SK-N-SH (cell line): ENCODE measurements around the gene LIX1. TPM values are rescaled to one million over a fixed set of nuclear protein-coding genes. Genes with fewer than 3 reads are reported as not detected.

Source experiments
- CTCF ChIA-PET: fragments of 300-600, 350-600 bp; formaldehyde crosslinking; extraction: SDS; loops from one replicate; lab custom pipeline; 2021; lab: Yijun Ruan, JAX
- POLR2A ChIA-PET: fragments of 350-600 bp; sonication (Branson Sonifier 250); formaldehyde crosslinking; extraction: SDS; loops from one replicate; lab custom pipeline; 2020; ENCODE audit warnings: antibody characterized with exemption, inconsistent platforms; lab: Yijun Ruan, JAX
- DNase-seq: peaks from one replicate; pipeline ENCODE4 v3.0.0; 2012
- H2AFZ ChIP-seq: fragments of 200-600 bp; sonication (generic); 2 replicates; pipeline ENCODE4 v1.8.1; 2016; ENCODE audit warnings: antibody characterized with exemption, mild to moderate bottlenecking, low read depth
- H3F3A ChIP-seq: fragments of 200-600 bp; sonication (generic); replicated peaks from 2 replicates; pipeline ENCODE3; 2016; ENCODE audit warnings: antibody characterized with exemption, mild to moderate bottlenecking; ENCODE audit not compliant: insufficient read depth
- H3K27ac ChIP-seq, 2 experiments: fragments of 200-500 bp in 1 of 2; fragments of 200-600 bp in 1 of 2; sonication (Bioruptor generic) in 1 of 2; sonication (generic), shearing (Covaris generic) in 1 of 2; 2 replicates each; pipeline versions ENCODE4 v1.5.1 to v1.6.1; 2014 to 2016; ENCODE audit warnings: low read depth in 2 of 2, inconsistent platforms in 1 of 2, low read length in 1 of 2, mild to moderate bottlenecking in 1 of 2, mixed read lengths in 1 of 2
- H3K27me3 ChIP-seq: fragments of 200-600 bp; sonication (generic), shearing (Covaris generic); 2 replicates; pipeline ENCODE4 v1.6.1; 2016; ENCODE audit warnings: mixed run types; ENCODE audit not compliant: insufficient read depth
- H3K36me3 ChIP-seq, 2 experiments: fragments of 200-500 bp in 1 of 2; fragments of 200-600 bp in 1 of 2; sonication (Bioruptor generic) in 1 of 2; sonication (generic) in 1 of 2; replicated peaks in 1 of 2; 2 replicates each; pipeline versions ENCODE3 to v1.5.1; 2014 to 2016; ENCODE audit warnings: low read length in 1 of 2, mild to moderate bottlenecking in 1 of 2; ENCODE audit not compliant: insufficient read depth in 2 of 2, control insufficient read depth in 1 of 2
- H3K4me1 ChIP-seq, 2 experiments: fragments of 200-500 bp in 1 of 2; fragments of 200-600 bp in 1 of 2; sonication (Bioruptor generic) in 1 of 2; sonication (generic), shearing (Covaris generic) in 1 of 2; 2 replicates each; pipeline versions ENCODE4 v1.5.1 to v1.6.1; 2014 to 2016; ENCODE audit warnings: low read depth in 1 of 2, low read length in 1 of 2, mixed run types in 1 of 2; ENCODE audit not compliant: insufficient read depth in 2 of 2, control insufficient read depth in 1 of 2
- H3K4me2 ChIP-seq: fragments of 200-600 bp; sonication (generic), shearing (Covaris generic); 2 replicates; pipeline ENCODE4 v1.6.1; 2017; ENCODE audit warnings: mixed run types
- H3K4me3 ChIP-seq, 2 experiments: fragments of 200-500 bp in 1 of 2; fragments of 200-600 bp in 1 of 2; sonication (Bioruptor generic) in 1 of 2; sonication (generic), shearing (Covaris generic) in 1 of 2; 2 replicates each; pipeline versions ENCODE4 v1.5.1 to v1.8.1; 2014 to 2016; ENCODE audit warnings: low read depth in 2 of 2, inconsistent platforms in 1 of 2, low read length in 1 of 2, mild to moderate bottlenecking in 1 of 2, mixed read lengths in 1 of 2, moderate library complexity in 1 of 2
- H3K79me2 ChIP-seq: fragments of 200-600 bp; sonication (generic); 2 replicates; pipeline ENCODE4 v1.8.1; 2017; ENCODE audit warnings: mild to moderate bottlenecking; ENCODE audit not compliant: insufficient read depth
- H3K9ac ChIP-seq: fragments of 200-600 bp; sonication (generic); 2 replicates; pipeline ENCODE4 v1.6.1; 2017; ENCODE audit warnings: mixed run types
- H3K9me2 ChIP-seq: fragments of 200-600 bp; sonication (generic); 2 replicates; pipeline ENCODE4 v1.6.1; 2017; ENCODE audit warnings: mixed run types
- H3K9me3 ChIP-seq: fragments of 200-600 bp; sonication (generic); 2 replicates; pipeline ENCODE4 v1.6.1; 2017; ENCODE audit warnings: mixed run types, mild to moderate bottlenecking, moderate library complexity
- H4K20me1 ChIP-seq: fragments of 200-600 bp; sonication (generic); 2 replicates; pipeline ENCODE4 v1.6.1; 2017; ENCODE audit warnings: mild to moderate bottlenecking, mixed run types; ENCODE audit not compliant: insufficient read depth
- CHD2 ChIP-seq: fragments of 150-350 bp; IDR thresholded peaks from 2 replicates; pipeline ENCODE4 v1.6.1; 2018; ENCODE audit warnings: low read length; ENCODE audit not compliant: partially characterized antibody
- FOSL2 ChIP-seq: IDR thresholded peaks from 2 replicates; pipeline ENCODE4 v1.4.0; 2012; ENCODE audit warnings: low read depth, mild to moderate bottlenecking, moderate library complexity, borderline replicate concordance
- RAD21 ChIP-seq: IDR thresholded peaks from 2 replicates; pipeline ENCODE4 v1.6.1; 2012; ENCODE audit warnings: mild to moderate bottlenecking, low read length
- RCOR1 ChIP-seq: fragments of 150-350 bp; IDR thresholded peaks from 2 replicates; pipeline ENCODE4 v1.6.1; 2017; ENCODE audit warnings: antibody characterized with exemption, low read length
- RFX5 ChIP-seq: IDR thresholded peaks from 2 replicates; pipeline ENCODE4 v1.6.1; 2012; ENCODE audit warnings: mild to moderate bottlenecking, improper control_type of control experiment, low read length
- SIN3A ChIP-seq: IDR thresholded peaks from 2 replicates; pipeline ENCODE4 v1.6.1; 2012; ENCODE audit warnings: low read depth, mild to moderate bottlenecking, low read length, moderate library complexity, borderline replicate concordance
- TAF1 ChIP-seq: IDR thresholded peaks from 2 replicates; pipeline ENCODE4 v1.6.1; 2012; ENCODE audit warnings: low read depth, mild to moderate bottlenecking, low read length, moderate library complexity, borderline replicate concordance
- TEAD4 ChIP-seq: IDR thresholded peaks from 2 replicates; pipeline ENCODE4 v1.4.0; 2012; ENCODE audit warnings: mild to moderate bottlenecking, borderline replicate concordance; ENCODE audit not compliant: insufficient read depth
- WGBS: methylation state at CpG from one replicate; pipeline ENCODE4 v1.1.6; 2017; ENCODE audit warnings: low lambda C conversion rate; 5-methylcytosine and 5-hydroxymethylcytosine counted together
- polyA plus RNA-seq, 3 experiments: library from polyadenylated mRNA; depleted of rRNA; stranded (reverse); fragments of >200 nt; gene quantifications; 2 replicates each; pipeline ENCODE4 v1.2.3, GENCODE V29; 2012
- TF ChIP-seq, protein P1 (sequence below): IDR thresholded peaks from 2 replicates; pipeline ENCODE4 v1.6.1; 2012; ENCODE audit warnings: mild to moderate bottlenecking, low read depth, low read length, moderate library complexity

LIX1 gene
- polyA plus RNA-seq, 1 of the 3 experiments (the other 2 are of a cell fraction) = not detected

DNA sequence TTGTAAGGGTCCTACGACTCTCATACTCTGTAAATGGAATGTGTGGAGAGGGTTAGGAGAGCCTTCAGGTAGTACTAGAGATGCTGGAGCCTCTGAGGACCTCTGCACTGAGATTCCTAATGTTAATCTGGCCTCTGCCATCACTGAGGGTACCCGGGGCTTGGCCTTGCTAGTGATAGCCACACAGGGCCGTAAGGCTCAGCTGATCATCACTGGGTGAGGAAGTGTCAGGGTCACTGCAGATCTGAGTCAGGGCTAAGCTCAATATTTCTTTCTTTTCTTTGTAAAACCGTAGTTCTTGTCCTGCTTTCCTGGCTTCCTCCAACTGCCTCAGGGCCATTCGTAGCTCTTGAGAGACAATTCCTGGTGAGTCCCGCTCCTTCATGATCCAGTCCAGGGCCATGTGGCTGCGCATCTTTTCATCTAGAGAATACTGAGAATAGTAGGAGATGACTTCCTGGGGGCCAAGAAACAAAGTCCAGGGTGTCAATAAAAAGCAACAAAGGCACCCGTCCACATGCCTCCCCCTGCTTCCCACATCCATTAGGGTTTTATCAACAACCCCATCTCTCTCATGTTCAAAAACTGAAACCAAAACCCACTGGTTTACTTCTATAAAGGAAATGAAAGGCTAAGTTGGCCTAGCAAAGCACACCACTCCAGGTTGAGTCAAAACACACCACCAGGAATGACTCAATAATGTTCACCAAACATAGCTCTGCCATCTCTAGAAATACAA, 47.7 kb downstream of the LIX1 start:
- TF ChIP-seq RFX5 (no peak), TAF1 (no peak), CHD2 (no peak)

DNA sequence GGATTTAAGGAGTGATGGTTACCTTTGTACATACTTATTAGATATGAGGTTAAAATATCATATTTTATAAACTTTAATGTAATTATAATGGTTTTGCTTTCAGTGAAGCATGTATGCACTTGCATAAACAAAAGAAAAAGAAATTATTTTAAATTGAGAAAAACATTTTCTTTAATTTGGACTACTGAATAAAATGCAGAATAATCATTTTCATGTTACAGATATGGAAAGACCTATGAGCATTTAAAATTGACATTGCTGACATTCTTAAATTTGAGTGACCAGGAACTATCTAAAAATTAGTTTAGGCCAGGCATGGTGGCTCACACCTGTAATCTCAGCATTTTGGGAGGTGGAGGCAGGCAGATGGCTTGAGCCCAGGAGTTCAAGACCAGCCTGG, 49.2 kb downstream of the LIX1 start:
- no peaks in the 10 kb centered on the region for H4K20me1 ChIP-seq
- H3K9ac ChIP-seq = no peak overlapping the region
- no peaks in the 10 kb centered on the region for H3K9me3 ChIP-seq
- H3K4me3 ChIP-seq = no peak overlapping the region
- no peak for TF ChIP-seq TEAD4
- TF ChIP-seq RCOR1 = no peak
- no peak for TF ChIP-seq FOSL2
- TF ChIP-seq RAD21 = no peak
- TF ChIP-seq, protein P1, sequence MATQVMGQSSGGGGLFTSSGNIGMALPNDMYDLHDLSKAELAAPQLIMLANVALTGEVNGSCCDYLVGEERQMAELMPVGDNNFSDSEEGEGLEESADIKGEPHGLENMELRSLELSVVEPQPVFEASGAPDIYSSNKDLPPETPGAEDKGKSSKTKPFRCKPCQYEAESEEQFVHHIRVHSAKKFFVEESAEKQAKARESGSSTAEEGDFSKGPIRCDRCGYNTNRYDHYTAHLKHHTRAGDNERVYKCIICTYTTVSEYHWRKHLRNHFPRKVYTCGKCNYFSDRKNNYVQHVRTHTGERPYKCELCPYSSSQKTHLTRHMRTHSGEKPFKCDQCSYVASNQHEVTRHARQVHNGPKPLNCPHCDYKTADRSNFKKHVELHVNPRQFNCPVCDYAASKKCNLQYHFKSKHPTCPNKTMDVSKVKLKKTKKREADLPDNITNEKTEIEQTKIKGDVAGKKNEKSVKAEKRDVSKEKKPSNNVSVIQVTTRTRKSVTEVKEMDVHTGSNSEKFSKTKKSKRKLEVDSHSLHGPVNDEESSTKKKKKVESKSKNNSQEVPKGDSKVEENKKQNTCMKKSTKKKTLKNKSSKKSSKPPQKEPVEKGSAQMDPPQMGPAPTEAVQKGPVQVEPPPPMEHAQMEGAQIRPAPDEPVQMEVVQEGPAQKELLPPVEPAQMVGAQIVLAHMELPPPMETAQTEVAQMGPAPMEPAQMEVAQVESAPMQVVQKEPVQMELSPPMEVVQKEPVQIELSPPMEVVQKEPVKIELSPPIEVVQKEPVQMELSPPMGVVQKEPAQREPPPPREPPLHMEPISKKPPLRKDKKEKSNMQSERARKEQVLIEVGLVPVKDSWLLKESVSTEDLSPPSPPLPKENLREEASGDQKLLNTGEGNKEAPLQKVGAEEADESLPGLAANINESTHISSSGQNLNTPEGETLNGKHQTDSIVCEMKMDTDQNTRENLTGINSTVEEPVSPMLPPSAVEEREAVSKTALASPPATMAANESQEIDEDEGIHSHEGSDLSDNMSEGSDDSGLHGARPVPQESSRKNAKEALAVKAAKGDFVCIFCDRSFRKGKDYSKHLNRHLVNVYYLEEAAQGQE = no peak
- TF ChIP-seq SIN3A = no peak
- no peak overlapping the region for H3K4me2 ChIP-seq
- DNase-seq = no peak
- no peaks in the 10 kb centered on the region for H3K27me3 ChIP-seq
- ChIA-PET CTCF (interaction anchor here (1.1 kb wide), 1 partner anchor 9 kb away, joined by 4 read pairs; no protein-coding TSS in a partner anchor), POLR2A (no interaction called here)
- H3K4me1 ChIP-seq = no peaks in the 10 kb centered on the region; a peak in 1 of 4 replicates
- no peak overlapping the region for H2AFZ ChIP-seq
- no peak overlapping the region for H3K27ac ChIP-seq
- no peaks in the 10 kb centered on the region for H3K79me2 ChIP-seq
- no peaks in the 10 kb centered on the region for H3F3A ChIP-seq
- no peaks in the 10 kb centered on the region for H3K36me3 ChIP-seq
- no peaks in the 10 kb centered on the region for H3K9me2 ChIP-seq

More for the DNA sequence above, 47.7 kb downstream of the LIX1 start:
- Histone ChIP-seq H4K20me1 (no peaks in the 10 kb centered on the region), H3K9me2 (no peaks in the 10 kb centered on the region), H3K79me2 (no peaks in the 10 kb centered on the region), H3K36me3 (no peaks in the 10 kb centered on the region), H3K27me3 (no peaks in the 10 kb centered on the region), H2AFZ (0 out of 2 replicates have a peak overlapping the region, but pooled peaks have one; percentile 14), H3K4me1 (no peaks in the 10 kb centered on the region; a peak in 2 of 4 replicates), H3K27ac (no peak overlapping the region), H3K4me3 (no peak overlapping the region), H3K4me2 (no peak overlapping the region), H3K9me3 (no peaks in the 10 kb centered on the region), H3F3A (no peaks in the 10 kb centered on the region), H3K9ac (no peak overlapping the region)
- 78% methylated on average over 8 of the region's 8 CpGs for WGBS
- ChIA-PET POLR2A (no interaction called here), CTCF (no interaction called here)
- no peak for DNase-seq
